Measurements from ENCODE around the gene PSME3IP1. TPM values are rescaled to one million over a fixed set of nuclear protein-coding genes. Genes with fewer than 3 reads are reported as not detected.
"Not testable (repeated sequence)": the region's sequence is repeated elsewhere in the genome, so short reads cannot be mapped to it uniquely, and the experiment has no call there.

PSME3IP1 gene
- total RNA-seq, 3 donors from 2014 or later (not counting 1 experiment from before 2014, with no cell fraction given), result 129 to 148 (median 133) TPM

DNA sequence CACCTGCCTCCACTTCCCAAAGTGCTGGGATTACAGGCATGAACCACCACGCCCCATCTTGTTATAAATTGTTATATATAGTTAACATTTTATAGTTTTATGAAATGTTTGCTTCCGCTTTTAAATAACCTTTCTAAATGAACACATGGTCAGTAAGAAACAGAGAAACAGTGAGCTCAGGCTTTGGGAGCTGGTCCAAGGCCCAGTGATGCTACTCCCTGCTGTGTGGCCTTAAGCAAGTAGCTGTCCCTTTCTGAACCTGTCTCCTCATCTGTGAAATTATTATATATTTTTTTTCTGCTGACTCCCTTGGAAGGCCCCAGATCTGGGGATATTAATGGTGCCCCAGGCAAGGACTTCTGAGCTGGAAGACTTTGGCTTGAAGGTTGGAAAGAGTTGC lies 74.4 kb downstream of the PSME3IP1 start:
- Mint-ChIP-seq H3K9me3 (no peaks in the 10 kb centered on the region), H3K36me3 (no peaks in the 10 kb centered on the region), H3K27me3 (ENCODE audit: low read depth in 2 of 2) (peaks cover 0 to 2% of the 10 kb centered on the region in 2 donors), H3K4me1 (peaks cover 5% of the 10 kb centered on the region in 2 donors), H3K27ac (no peak overlapping the region), H3K4me3 (no peak overlapping the region)
- ATAC-seq, result no peak
- H3K9me3 ChIP-seq (ENCODE audit: control insufficient read depth, insufficient read depth, low read length), result no peaks in the 10 kb centered on the region
- no peaks in the 10 kb centered on the region for H3K36me3 ChIP-seq (ENCODE audit: control insufficient read depth, insufficient read depth, low read length)
- TF ChIP-seq, protein P1, sequence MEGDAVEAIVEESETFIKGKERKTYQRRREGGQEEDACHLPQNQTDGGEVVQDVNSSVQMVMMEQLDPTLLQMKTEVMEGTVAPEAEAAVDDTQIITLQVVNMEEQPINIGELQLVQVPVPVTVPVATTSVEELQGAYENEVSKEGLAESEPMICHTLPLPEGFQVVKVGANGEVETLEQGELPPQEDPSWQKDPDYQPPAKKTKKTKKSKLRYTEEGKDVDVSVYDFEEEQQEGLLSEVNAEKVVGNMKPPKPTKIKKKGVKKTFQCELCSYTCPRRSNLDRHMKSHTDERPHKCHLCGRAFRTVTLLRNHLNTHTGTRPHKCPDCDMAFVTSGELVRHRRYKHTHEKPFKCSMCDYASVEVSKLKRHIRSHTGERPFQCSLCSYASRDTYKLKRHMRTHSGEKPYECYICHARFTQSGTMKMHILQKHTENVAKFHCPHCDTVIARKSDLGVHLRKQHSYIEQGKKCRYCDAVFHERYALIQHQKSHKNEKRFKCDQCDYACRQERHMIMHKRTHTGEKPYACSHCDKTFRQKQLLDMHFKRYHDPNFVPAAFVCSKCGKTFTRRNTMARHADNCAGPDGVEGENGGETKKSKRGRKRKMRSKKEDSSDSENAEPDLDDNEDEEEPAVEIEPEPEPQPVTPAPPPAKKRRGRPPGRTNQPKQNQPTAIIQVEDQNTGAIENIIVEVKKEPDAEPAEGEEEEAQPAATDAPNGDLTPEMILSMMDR (IDR thresholded peaks at IDR 0.05), result no peak
- no peak overlapping the region for H3K27ac ChIP-seq (ENCODE audit: low read length)
- no peaks in the 10 kb centered on the region for H3K27me3 ChIP-seq (ENCODE audit: control insufficient read depth, insufficient read depth, low read length)
- no peak for DNase-seq
- no peak overlapping the region for H3K4me3 ChIP-seq (ENCODE audit: low read length)
- WGBS (ENCODE audit: insufficient coverage), result 100% methylated on average over 1 of the region's 2 CpGs
- H3K4me1 ChIP-seq (ENCODE audit: control insufficient read depth, insufficient read depth, low read length), result peaks cover 4% of the 10 kb centered on the region
- intact Hi-C loops (cut with micrococcal nuclease), result no loop called here

- peaks cover 0 to 2% of the 10 kb centered on the region in 2 donors for H3K27me3 Mint-ChIP-seq (ENCODE audit: low read depth in 2 of 2)
- H3K4me1 ChIP-seq (ENCODE audit: control insufficient read depth, insufficient read depth, low read length), result peaks cover 4% of the 10 kb centered on the region
- no peak overlapping the region for H3K27ac ChIP-seq (ENCODE audit: low read length)
- no peak for DNase-seq
- H3K4me1 Mint-ChIP-seq, result peaks cover 5% of the 10 kb centered on the region in 2 donors
- no peaks in the 10 kb centered on the region for H3K9me3 ChIP-seq (ENCODE audit: control insufficient read depth, insufficient read depth, low read length)
- TF ChIP-seq, protein P1 (IDR thresholded peaks at IDR 0.05), result no peak
- intact Hi-C loops (cut with micrococcal nuclease), result no loop called here
- ATAC-seq, result no peak
- H3K4me3 Mint-ChIP-seq, result no peak overlapping the region
- H3K27ac Mint-ChIP-seq, result no peak overlapping the region
- no peaks in the 10 kb centered on the region for H3K36me3 Mint-ChIP-seq
- no peaks in the 10 kb centered on the region for H3K9me3 Mint-ChIP-seq
- H3K4me3 ChIP-seq (ENCODE audit: low read length), result no peak overlapping the region
- H3K36me3 ChIP-seq (ENCODE audit: control insufficient read depth, insufficient read depth, low read length), result no peaks in the 10 kb centered on the region
- 98% methylated on average over 3 of the region's 4 CpGs for WGBS (ENCODE audit: insufficient coverage)
- no peaks in the 10 kb centered on the region for H3K27me3 ChIP-seq (ENCODE audit: control insufficient read depth, insufficient read depth, low read length)
Measured at GRCh38 chr16:57110937-57111336, 74.9 kb downstream of the PSME3IP1 start.

DNA sequence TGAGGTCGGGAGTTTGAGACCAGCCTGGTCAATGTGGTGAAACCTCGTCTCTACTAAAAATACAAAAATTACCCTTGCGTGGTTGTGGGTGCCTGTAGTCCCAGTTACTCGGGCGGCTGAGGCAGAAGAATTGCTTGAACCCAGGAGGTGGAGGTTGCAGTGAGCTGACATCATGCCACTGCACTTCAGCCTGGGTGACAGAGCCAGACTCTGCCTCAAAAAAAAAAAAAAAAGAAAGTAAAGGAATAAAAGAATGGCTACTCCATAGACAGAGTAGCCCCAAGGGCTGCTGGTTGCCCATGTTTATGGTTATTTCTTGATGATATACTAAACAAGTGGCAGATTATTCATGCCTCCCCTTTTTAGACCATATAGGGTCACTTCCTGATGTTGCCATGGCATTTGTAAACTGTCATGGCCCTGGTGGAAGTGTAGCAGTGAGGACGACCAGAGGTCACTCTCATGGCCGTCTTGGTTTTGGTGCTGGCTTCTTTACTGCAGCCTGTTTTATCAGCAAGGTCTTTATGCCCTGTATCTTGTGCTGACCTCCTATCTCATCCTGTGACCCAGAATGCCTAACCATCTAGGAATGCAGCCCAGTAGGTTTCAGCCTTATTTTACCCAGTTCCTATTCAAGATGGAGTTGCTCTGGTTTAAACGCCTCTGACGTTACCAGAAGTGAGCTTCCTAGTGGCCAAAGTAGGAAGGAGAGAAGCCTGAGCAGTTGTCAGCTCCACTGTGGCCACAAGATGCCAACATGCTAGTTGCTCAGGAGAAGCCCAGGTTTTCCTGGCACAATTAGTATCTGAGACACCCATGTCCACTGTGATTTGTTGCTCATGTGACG lies 76.4 kb downstream of the PSME3IP1 start:
- H3K4me3 ChIP-seq (ENCODE audit: low read length); H3K27me3 Mint-ChIP-seq (ENCODE audit: low read depth in 2 of 2); H3K36me3 ChIP-seq (ENCODE audit: control insufficient read depth, insufficient read depth, low read length); ATAC-seq; H3K9me3 Mint-ChIP-seq; H3K27ac Mint-ChIP-seq; DNase-seq; H3K27me3 ChIP-seq (ENCODE audit: control insufficient read depth, insufficient read depth, low read length); H3K36me3 Mint-ChIP-seq; H3K4me3 Mint-ChIP-seq; intact Hi-C loops (cut with micrococcal nuclease); H3K27ac ChIP-seq (ENCODE audit: low read length); H3K9me3 ChIP-seq (ENCODE audit: control insufficient read depth, insufficient read depth, low read length): not testable (repeated sequence)
- WGBS (ENCODE audit: insufficient coverage), result 77% methylated on average over 10 of the region's 10 CpGs
- H3K4me1 Mint-ChIP-seq, result peaks cover 12% of the 10 kb centered on the region in 2 donors
- H3K4me1 ChIP-seq (ENCODE audit: control insufficient read depth, insufficient read depth, low read length), result peaks cover 14% of the 10 kb centered on the region

- H3K36me3 ChIP-seq (ENCODE audit: control insufficient read depth, insufficient read depth, low read length), result no peaks in the 10 kb centered on the region
- intact Hi-C loops (cut with micrococcal nuclease), result no loop called here
- Mint-ChIP-seq H3K4me1 (peaks cover 15% of the 10 kb centered on the region in 2 donors), H3K9me3 (no peaks in the 10 kb centered on the region), H3K36me3 (no peaks in the 10 kb centered on the region), H3K4me3 (no peak overlapping the region), H3K27me3 (ENCODE audit: low read depth in 2 of 2) (peaks cover 0 to 2% of the 10 kb centered on the region in 2 donors), H3K27ac (no peak overlapping the region)
- H3K27ac ChIP-seq (ENCODE audit: low read length), result no peak overlapping the region
- peaks cover 18% of the 10 kb centered on the region for H3K4me1 ChIP-seq (ENCODE audit: control insufficient read depth, insufficient read depth, low read length)
- 62% methylated on average over 1 of the region's 1 CpG for WGBS (ENCODE audit: insufficient coverage)
- no peaks in the 10 kb centered on the region for H3K27me3 ChIP-seq (ENCODE audit: control insufficient read depth, insufficient read depth, low read length)
- DNase-seq (no peak), ATAC-seq (no peak)
- no peaks in the 10 kb centered on the region for H3K9me3 ChIP-seq (ENCODE audit: control insufficient read depth, insufficient read depth, low read length)
- no peak overlapping the region for H3K4me3 ChIP-seq (ENCODE audit: low read length)
- TF ChIP-seq, protein P1 (IDR thresholded peaks at IDR 0.05), result no peak
Measured at GRCh38 chr16:57108432-57108831, 77.4 kb downstream of the PSME3IP1 start.

Measured in natural killer cell (primary cell).